Tibial nerve (tissue), 4 donors: ENCODE data around the gene SORCS2. TPM values are rescaled to one million over a fixed set of nuclear protein-coding genes. Genes with fewer than 3 reads are reported as not detected.
"Not testable (repeated sequence)": the region's sequence is repeated elsewhere in the genome, so short reads cannot be mapped to it uniquely, and the experiment has no call there.

Source experiments
- DNase-seq, 2 donors: peaks; one replicate each; pipeline ENCODE4 v3.0.0-alpha.2; 2019; ENCODE audit warnings: low spot score in 2 of 2
- H3K27ac ChIP-seq, 4 donors: fragments of 200-600 bp; sonication (generic) in 3 of 4; one replicate each; pipeline ENCODE4 v1.5.1; 2017 to 2019; ENCODE audit warnings: mild to moderate bottlenecking in 1 of 4
- H3K27me3 ChIP-seq, 2 donors: fragments of 200-600 bp; sonication (generic) in 1 of 2; one replicate each; pipeline versions ENCODE4 v1.5.1 to v1.6.0; 2017 to 2019
- H3K36me3 ChIP-seq, 3 donors: fragments of 200-600 bp; sonication (generic); one replicate each; pipeline ENCODE4 v1.5.1; 2018 to 2019
- H3K4me1 ChIP-seq, 4 donors: fragments of 200-600 bp; sonication (generic) in 3 of 4; one replicate each; pipeline ENCODE4 v1.5.1; 2017 to 2019
- H3K4me3 ChIP-seq, 4 donors: fragments of 200-600 bp; sonication (generic) in 3 of 4; one replicate each; pipeline ENCODE4 v1.5.1; 2017 to 2019; ENCODE audit warnings: mild to moderate bottlenecking in 1 of 4, moderate library complexity in 1 of 4
- H3K9me3 ChIP-seq, 4 donors: fragments of 200-600 bp; sonication (generic) in 3 of 4; one replicate each; pipeline ENCODE4 v1.5.1; 2017 to 2019
- EP300 ChIP-seq, 2 donors: sonication (generic); formaldehyde crosslinking; IDR thresholded peaks; one replicate each; pipeline ENCODE4 v1.6.1; 2017; ENCODE audit warnings: antibody characterized with exemption in 2 of 2, mild to moderate bottlenecking in 1 of 2
- POLR2A ChIP-seq, 2 donors: fragments of 450-650 bp; IDR thresholded peaks; one replicate each; pipeline ENCODE4 v1.6.1; 2017; ENCODE audit warnings: antibody characterized with exemption in 2 of 2, mild to moderate bottlenecking in 2 of 2, moderate library complexity in 2 of 2
- WGBS, 2 donors: methylation state at CpG; one replicate each; pipeline ENCODE4 v1.1.5; 2018; 5-methylcytosine and 5-hydroxymethylcytosine counted together
- total RNA-seq, 4 donors: library from RNA; depleted of rRNA; stranded (reverse); fragments of >200 nt; gene quantifications; one replicate each; pipeline ENCODE4 v1.1.0, GENCODE V29; 2016
- TF ChIP-seq, protein P1 (sequence below), 5 experiments: fragments of 200-600 bp in 3 of 5; fragments of 450-650 bp in 2 of 5; sonication (generic) in 3 of 5; IDR thresholded peaks; one replicate each; pipeline ENCODE4 v1.5.1; 2016 to 2019; ENCODE audit warnings: antibody characterized with exemption in 5 of 5, mild to moderate bottlenecking in 3 of 5, moderate library complexity in 2 of 5

The SORCS2 gene
- total RNA-seq, 4 donors from 2014 or later: 15.6 to 48.9 (median 38.3) TPM

- Histone ChIP-seq H3K27ac (peak overlapping the region in 1 of 4 donors; percentile 35), H3K4me1 (peaks cover 0 to 42% (median 10%) of the 10 kb centered on the region in 4 donors), H3K36me3 (no peaks in the 10 kb centered on the region), H3K27me3 (no peaks in the 10 kb centered on the region), H3K9me3 (no peaks in the 10 kb centered on the region), H3K4me3 (no peak overlapping the region)
- TF ChIP-seq, protein P1, sequence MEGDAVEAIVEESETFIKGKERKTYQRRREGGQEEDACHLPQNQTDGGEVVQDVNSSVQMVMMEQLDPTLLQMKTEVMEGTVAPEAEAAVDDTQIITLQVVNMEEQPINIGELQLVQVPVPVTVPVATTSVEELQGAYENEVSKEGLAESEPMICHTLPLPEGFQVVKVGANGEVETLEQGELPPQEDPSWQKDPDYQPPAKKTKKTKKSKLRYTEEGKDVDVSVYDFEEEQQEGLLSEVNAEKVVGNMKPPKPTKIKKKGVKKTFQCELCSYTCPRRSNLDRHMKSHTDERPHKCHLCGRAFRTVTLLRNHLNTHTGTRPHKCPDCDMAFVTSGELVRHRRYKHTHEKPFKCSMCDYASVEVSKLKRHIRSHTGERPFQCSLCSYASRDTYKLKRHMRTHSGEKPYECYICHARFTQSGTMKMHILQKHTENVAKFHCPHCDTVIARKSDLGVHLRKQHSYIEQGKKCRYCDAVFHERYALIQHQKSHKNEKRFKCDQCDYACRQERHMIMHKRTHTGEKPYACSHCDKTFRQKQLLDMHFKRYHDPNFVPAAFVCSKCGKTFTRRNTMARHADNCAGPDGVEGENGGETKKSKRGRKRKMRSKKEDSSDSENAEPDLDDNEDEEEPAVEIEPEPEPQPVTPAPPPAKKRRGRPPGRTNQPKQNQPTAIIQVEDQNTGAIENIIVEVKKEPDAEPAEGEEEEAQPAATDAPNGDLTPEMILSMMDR (IDR thresholded peaks at IDR 0.05): no peak
- no peak for TF ChIP-seq POLR2A (IDR thresholded peaks at IDR 0.05)
- 53 to 59% methylated on average over 8 to 11 of the region's 11 CpGs for WGBS, 2 donors
- peak in 1 of 2 donors; percentile 10 for DNase-seq
Measured at GRCh38 chr4:7160439-7160838, 31.9 kb upstream of the SORCS2 start.

DNA sequence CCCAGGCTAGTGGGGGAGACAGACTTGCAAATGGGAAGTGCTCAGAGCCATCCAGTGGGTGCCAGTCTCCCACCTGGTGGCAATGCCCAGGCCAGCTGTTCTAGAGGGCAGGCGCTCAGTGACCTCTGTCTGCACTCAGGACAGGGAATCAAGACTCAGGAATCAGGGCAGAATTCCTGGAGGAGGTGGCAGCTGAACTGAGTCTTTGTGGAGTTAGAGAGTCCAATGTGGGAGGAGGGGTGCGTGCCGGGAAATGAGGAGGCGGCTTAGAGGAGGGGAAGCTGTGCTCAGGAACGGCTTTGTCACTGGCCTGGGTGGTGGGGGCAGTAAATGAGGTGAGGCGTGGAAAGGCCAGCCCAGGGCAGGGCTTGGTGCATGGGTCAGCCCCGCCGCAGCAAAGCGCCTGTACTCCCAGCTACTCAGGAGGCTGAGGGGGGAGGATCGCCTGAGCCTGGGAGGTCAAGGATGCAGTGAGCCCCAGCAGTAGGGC, 31.3 kb upstream of the SORCS2 start:
- no peaks in the 10 kb centered on the region for H3K9me3 ChIP-seq
- TF ChIP-seq POLR2A (IDR thresholded peaks at IDR 0.05) (no peak), EP300 (IDR thresholded peaks at IDR 0.05) (no peak)
- TF ChIP-seq, protein P1 (IDR thresholded peaks at IDR 0.05): no peak
- WGBS, 2 donors: 58 to 67% methylated on average over 10 of the region's 10 CpGs
- H3K27me3 ChIP-seq: no peaks in the 10 kb centered on the region
- peak in 1 of 2 donors; percentile 8 for DNase-seq
- H3K4me1 ChIP-seq: peaks cover 0 to 36% (median 10%) of the 10 kb centered on the region in 4 donors
- H3K27ac ChIP-seq: no peak overlapping the region
- no peak overlapping the region for H3K4me3 ChIP-seq
- H3K36me3 ChIP-seq: no peaks in the 10 kb centered on the region

GRCh38 chr4:7161721-7162214, 30.6 kb upstream of the SORCS2 start:
- no peaks in the 10 kb centered on the region for H3K9me3 ChIP-seq
- no peaks in the 10 kb centered on the region for H3K36me3 ChIP-seq
- DNase-seq: peak; percentile 12 to 29
- TF ChIP-seq, protein P1 (IDR thresholded peaks at IDR 0.05): no peak
- TF ChIP-seq EP300 (IDR thresholded peaks at IDR 0.05) (no peak), POLR2A (IDR thresholded peaks at IDR 0.05) (no peak)
- H3K4me1 ChIP-seq: peaks cover 0 to 29% (median 10%) of the 10 kb centered on the region in 4 donors
- WGBS, 2 donors: 56 to 74% methylated on average over 6 of the region's 6 CpGs
- no peaks in the 10 kb centered on the region for H3K27me3 ChIP-seq
- H3K27ac ChIP-seq: no peak overlapping the region
- no peak overlapping the region for H3K4me3 ChIP-seq

DNA sequence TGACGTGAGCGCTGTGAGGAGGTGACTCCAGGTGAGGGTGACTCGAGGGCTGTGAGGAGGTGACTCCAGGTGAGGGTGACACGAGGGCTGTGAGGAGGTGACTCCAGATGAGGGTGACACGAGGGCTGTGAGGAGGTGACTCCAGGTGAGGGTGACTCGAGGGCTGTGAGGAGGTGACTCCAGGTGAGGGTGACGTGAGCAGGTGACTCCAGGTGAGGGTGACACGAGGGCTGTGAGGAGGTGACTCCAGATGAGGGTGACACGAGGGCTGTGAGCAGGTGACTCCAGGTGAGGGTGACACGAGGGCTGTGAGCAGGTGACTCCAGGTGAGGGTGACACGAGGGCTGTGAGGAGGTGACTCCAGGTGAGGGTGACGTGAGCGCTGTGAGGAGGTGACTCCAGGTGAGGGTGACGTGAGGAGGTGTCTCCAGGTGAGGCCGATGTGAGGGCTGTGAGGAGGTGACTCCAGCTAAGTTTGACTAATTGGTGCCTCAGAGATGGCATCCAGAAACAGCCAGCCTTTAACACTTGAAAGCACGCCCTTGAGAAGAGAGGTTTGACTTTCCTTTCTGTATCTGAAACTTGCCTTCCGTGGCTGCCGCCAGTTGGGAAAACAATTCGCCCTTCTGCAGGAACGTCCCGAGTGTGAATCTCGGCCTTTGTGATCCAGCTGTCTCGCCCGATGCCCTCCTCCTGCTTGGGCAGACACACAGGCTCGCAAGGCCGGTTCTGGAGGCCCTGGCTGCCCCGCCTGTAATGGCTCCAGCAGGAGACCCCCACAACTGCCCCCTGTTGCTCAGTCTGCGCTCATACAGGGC, 27.1 kb upstream of the SORCS2 start:
- 76 to 92% methylated on average over 19 to 26 of the region's 28 CpGs for WGBS, 2 donors
- H3K27ac ChIP-seq, DNase-seq, H3K27me3 ChIP-seq, H3K36me3 ChIP-seq, H3K4me3 ChIP-seq, H3K9me3 ChIP-seq: not testable (repeated sequence)
- H3K4me1 ChIP-seq: peaks cover 0 to 31% (median 10%) of the 10 kb centered on the region in 4 donors

GRCh38 chr4:7165874-7166201, 26.5 kb upstream of the SORCS2 start:
- no peaks in the 10 kb centered on the region for H3K9me3 ChIP-seq
- no peak overlapping the region for H3K27ac ChIP-seq
- no peaks in the 10 kb centered on the region for H3K36me3 ChIP-seq
- 88 to 91% methylated on average over 7 of the region's 9 CpGs for WGBS, 2 donors
- no peak overlapping the region for H3K4me3 ChIP-seq
- H3K4me1 ChIP-seq: peaks cover 0 to 25% (median 8%) of the 10 kb centered on the region in 4 donors
- peak in 1 of 2 donors; percentile 10 for DNase-seq
- no peak for TF ChIP-seq POLR2A (IDR thresholded peaks at IDR 0.05)
- TF ChIP-seq EP300 (IDR thresholded peaks at IDR 0.05): no peak
- TF ChIP-seq, protein P1 (IDR thresholded peaks at IDR 0.05): no peak
- no peaks in the 10 kb centered on the region for H3K27me3 ChIP-seq
